IPS DF 6.9 (cell line): ENCODE results near the gene CHMP1A.
"Not testable (repeated sequence)": the region's sequence is repeated elsewhere in the genome, so short reads cannot be mapped to it uniquely, and the experiment has no call there.

Experiments
- DNase-seq: peaks from one replicate; pipeline ENCODE4 v3.0.0-alpha.2; 2013; ENCODE audit warnings: low read depth, low spot score
- H3K27ac ChIP-seq: one replicate; pipeline ENCODE4 v1.5.1; 2013; ENCODE audit warnings: low read length, control low read depth
- H3K27me3 ChIP-seq: 2 replicates; pipeline ENCODE4 v1.6.1; 2013; ENCODE audit warnings: mild to moderate bottlenecking, low read length; ENCODE audit not compliant: control insufficient read depth, insufficient read depth
- H3K36me3 ChIP-seq: 2 replicates; pipeline ENCODE4 v1.6.1; 2013; ENCODE audit warnings: low read length; ENCODE audit not compliant: control insufficient read depth, insufficient read depth
- H3K4me1 ChIP-seq: 2 replicates; pipeline ENCODE4 v1.6.1; 2013; ENCODE audit warnings: low read length; ENCODE audit not compliant: control insufficient read depth, insufficient read depth
- H3K4me3 ChIP-seq: 2 replicates; pipeline ENCODE4 v1.5.1; 2013; ENCODE audit warnings: mild to moderate bottlenecking, low read length
- H3K9me3 ChIP-seq: 2 replicates; pipeline ENCODE4 v1.6.1; 2013; ENCODE audit warnings: low read length, inconsistent platforms; ENCODE audit not compliant: control insufficient read depth, insufficient read depth
- WGBS: extraction: QIAGEN DNeasy Blood & Tissue Kit; methylation state at CpG from one replicate; pipeline ENCODE4 v1.1.7; 2013; ENCODE audit warnings: mixed read lengths, missing lambda C conversion rate; ENCODE audit not compliant: insufficient read length, insufficient coverage; 5-methylcytosine and 5-hydroxymethylcytosine counted together

CHMP1A gene

DNA sequence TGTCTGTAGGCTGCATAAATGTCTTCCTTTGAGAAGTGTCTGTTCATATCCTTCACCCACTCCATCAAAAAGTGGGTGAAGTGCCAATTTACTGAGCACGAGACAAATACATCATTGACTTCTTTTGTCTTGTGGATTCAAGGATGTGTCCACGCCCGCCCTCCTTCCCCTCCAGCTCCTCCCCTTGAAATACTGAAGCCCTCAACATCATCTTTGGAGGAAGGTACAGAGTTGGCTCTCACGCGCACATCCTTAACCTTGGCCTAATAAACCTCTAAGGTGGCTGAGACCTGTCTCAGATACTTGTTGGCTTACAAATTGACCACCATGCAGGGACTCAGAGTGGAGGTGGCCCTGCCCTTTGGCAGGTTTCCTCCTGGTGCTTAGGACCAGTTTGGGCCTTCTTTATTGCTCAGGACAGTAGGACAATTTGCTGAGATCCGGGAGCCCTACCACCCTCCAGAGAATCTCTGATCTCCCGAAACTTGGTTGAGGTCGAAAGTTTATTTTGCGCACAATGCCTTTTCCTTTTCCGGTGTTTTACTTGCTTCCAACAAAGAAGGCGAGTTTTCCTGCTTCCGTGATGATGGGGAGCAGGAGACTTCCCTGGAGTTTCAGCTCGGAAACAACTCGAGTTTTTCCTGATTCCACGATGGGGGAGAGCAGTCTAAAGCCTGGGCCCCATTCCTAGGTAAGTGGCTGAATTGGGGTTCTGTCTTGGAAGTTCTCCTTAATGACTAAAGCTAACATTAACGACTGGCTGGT lies 14.9 kb upstream of the CHMP1A start:
- Histone ChIP-seq H3K4me1 (no peaks in the 10 kb centered on the region), H3K9me3 (no peaks in the 10 kb centered on the region), H3K27me3 (no peaks in the 10 kb centered on the region), H3K36me3 (no peaks in the 10 kb centered on the region), H3K4me3 (no peak overlapping the region), H3K27ac (no peak overlapping the region)
- no CpG with 5 or more reads among the region's 16 CpGs for whole genome bisulfite sequencing
- DNase-seq, result no peak

DNA sequence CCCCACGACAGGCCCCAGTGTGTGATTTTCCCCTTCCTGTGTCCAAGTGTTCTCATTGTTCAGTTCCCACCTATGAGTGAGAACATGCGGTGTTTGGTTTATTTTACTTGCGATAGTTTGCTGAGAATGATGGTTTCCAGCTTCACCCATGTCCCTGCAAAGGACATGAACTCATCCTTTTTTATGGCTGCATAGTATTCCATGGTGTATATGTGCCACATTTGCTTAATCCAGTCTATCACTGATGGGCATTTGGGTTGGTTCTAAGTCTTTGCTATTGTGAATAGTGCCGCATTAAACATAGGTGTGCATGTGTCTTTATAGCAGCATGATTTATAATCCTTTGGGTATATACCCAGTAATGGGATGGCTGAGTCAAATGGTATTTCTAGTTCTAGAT lies 14.1 kb upstream of the CHMP1A start:
- not testable (repeated sequence) for H3K27ac ChIP-seq, H3K36me3 ChIP-seq, H3K4me3 ChIP-seq, H3K9me3 ChIP-seq, H3K27me3 ChIP-seq, DNase-seq, H3K4me1 ChIP-seq
- no CpG with 5 or more reads among the region's 4 CpGs for WGBS

GRCh38 chr16:89670496-89671431 lies 13.3 kb upstream of the CHMP1A start:
- DNase-seq, result no peak
- H3K36me3 ChIP-seq, result no peaks in the 10 kb centered on the region
- H3K27me3 ChIP-seq, result no peaks in the 10 kb centered on the region
- H3K9me3 ChIP-seq, result no peaks in the 10 kb centered on the region
- H3K4me3 ChIP-seq, result no peak overlapping the region
- H3K27ac ChIP-seq, result no peak overlapping the region
- WGBS, result no CpG with 5 or more reads among the region's 10 CpGs
- no peaks in the 10 kb centered on the region for H3K4me1 ChIP-seq

GRCh38 chr16:89669755-89670154 lies 12.2 kb upstream of the CHMP1A start:
- Histone ChIP-seq H3K9me3 (no peaks in the 10 kb centered on the region), H3K4me3 (no peak overlapping the region), H3K4me1 (no peaks in the 10 kb centered on the region), H3K27ac (no peak overlapping the region), H3K27me3 (no peaks in the 10 kb centered on the region), H3K36me3 (no peaks in the 10 kb centered on the region)
- WGBS, result no CpG with 5 or more reads among the region's 13 CpGs
- no peak for DNase-seq

DNA sequence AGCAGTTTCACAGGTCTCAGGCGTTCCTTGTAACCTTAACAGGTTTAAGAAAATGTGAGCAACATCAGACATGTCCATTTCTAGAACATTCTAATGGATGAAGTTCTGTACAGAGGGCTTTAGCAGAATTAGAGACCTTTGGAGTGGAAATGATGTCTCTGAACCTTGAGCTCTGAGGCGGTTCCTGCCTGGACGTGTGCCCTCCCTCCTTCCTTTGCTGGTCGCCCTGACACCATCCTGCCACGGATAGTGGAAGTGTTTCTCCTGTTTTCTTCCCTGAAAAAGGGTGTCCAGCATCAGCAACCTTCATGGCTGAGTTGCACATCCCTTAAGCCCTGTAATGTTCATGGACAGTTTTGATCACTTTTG lies 11.3 kb upstream of the CHMP1A start:
- Histone ChIP-seq H3K9me3 (no peaks in the 10 kb centered on the region), H3K4me3 (no peak overlapping the region), H3K27me3 (no peaks in the 10 kb centered on the region), H3K27ac (no peak overlapping the region), H3K4me1 (no peaks in the 10 kb centered on the region), H3K36me3 (no peaks in the 10 kb centered on the region)
- WGBS, result no CpG with 5 or more reads among the region's 5 CpGs
- no peak for DNase-seq

GRCh38 chr16:89667633-89668032 lies 10.1 kb upstream of the CHMP1A start:
- no peaks in the 10 kb centered on the region for H3K9me3 ChIP-seq
- no peaks in the 10 kb centered on the region for H3K36me3 ChIP-seq
- no peak overlapping the region for H3K27ac ChIP-seq
- no peak overlapping the region for H3K4me3 ChIP-seq
- no CpG with 5 or more reads among the region's 9 CpGs for WGBS
- H3K4me1 ChIP-seq, result no peaks in the 10 kb centered on the region
- no peaks in the 10 kb centered on the region for H3K27me3 ChIP-seq
- no peak for DNase-seq

DNA sequence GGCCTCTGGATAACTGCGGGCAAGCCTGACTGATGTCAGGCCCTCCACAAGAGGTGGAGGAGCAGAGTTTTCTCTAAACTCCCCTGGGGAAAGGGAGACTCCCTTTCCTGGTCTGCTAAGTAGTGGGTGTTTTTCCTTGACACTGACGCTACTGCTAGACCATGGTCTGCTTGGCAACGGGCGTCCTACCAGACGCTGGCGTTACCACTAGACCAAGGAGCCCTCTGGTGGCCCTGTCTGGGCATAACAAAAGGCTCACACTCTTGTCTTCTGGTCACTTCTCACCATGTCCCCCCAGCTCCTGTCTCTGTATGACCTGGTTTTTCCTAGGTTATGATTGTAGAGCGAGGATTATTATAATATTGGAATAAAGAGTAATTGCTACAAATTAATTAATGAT lies 9.5 kb upstream of the CHMP1A start:
- not testable (repeated sequence) for H3K9me3 ChIP-seq, H3K36me3 ChIP-seq, DNase-seq, H3K4me3 ChIP-seq, H3K4me1 ChIP-seq, H3K27me3 ChIP-seq, H3K27ac ChIP-seq
- WGBS, result no CpG with 5 or more reads among the region's 7 CpGs

DNA sequence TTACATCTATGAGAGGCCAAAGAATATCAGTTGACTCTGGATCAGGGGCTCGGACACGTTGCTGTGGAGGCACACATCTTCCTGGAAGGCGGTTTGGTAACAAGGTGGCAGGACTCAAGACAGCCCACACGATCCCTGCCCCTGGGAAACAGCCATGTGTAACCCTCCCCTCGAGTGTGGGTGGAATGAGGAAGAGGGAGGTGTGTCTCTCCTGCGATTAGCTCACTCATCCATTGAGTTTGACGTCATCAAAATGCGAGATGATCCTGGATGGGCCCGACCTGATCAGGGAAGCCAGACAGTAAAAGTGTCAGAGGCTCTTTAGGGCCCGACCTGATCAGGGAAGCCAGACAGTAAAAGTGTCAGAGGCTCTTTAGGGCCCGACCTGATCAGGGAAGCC lies 6.7 kb upstream of the CHMP1A start:
- H3K4me3 ChIP-seq, result not testable (repeated sequence)
- WGBS, result no CpG with 5 or more reads among the region's 11 CpGs

GRCh38 chr16:89661215-89661614 lies 3.7 kb upstream of the CHMP1A start:
- no CpG with 5 or more reads among the region's 9 CpGs for WGBS
- DNase-seq, result no peak
- no peaks in the 10 kb centered on the region for H3K36me3 ChIP-seq
- no peak overlapping the region for H3K4me3 ChIP-seq
- peaks cover 4% of the 10 kb centered on the region; the same call in 1 of the 2 replicates for H3K4me1 ChIP-seq
- no peak overlapping the region for H3K27ac ChIP-seq
- no peaks in the 10 kb centered on the region for H3K27me3 ChIP-seq
- no peaks in the 10 kb centered on the region for H3K9me3 ChIP-seq

More for the DNA sequence above, 6.7 kb upstream of the CHMP1A start:
- DNase-seq, H3K36me3 ChIP-seq, H3K27ac ChIP-seq, H3K27me3 ChIP-seq, H3K4me1 ChIP-seq, H3K9me3 ChIP-seq: not testable (repeated sequence)

DNA sequence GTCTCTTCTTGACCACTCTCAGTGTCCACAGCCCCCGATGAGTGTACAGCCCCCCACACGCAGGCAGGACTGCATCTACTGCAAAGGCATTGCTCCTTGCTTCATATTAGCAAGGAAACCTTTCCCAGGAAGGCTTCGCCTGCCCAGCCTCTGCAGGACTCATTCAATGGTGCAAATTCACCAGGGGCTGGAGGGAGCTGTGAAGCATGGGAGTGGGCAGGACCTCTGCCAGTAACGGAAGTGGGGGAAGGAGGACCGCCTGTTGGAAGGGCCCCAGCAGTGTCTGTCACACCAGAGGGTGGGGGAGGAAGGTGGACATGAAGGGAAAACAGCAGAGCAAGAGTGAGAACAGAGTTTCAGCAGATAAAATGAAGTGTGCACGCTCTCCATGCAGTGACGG lies 2.6 kb upstream of the CHMP1A start:
- H3K36me3 ChIP-seq, result no peaks in the 10 kb centered on the region
- no peaks in the 10 kb centered on the region for H3K27me3 ChIP-seq
- no peak overlapping the region for H3K27ac ChIP-seq
- peaks cover 4% of the 10 kb centered on the region; the same call in 1 of the 2 replicates for H3K4me1 ChIP-seq
- H3K4me3 ChIP-seq, result no peak overlapping the region
- no peak for DNase-seq
- H3K9me3 ChIP-seq, result no peaks in the 10 kb centered on the region
- WGBS, result no CpG with 5 or more reads among the region's 7 CpGs
